ENCODE measurements around the gene DLGAP1. TPM values are rescaled to one million over a fixed set of nuclear protein-coding genes. Genes with fewer than 3 reads are reported as not detected.

Gene DLGAP1
- total and polyA plus RNA-seq, 10 of the 15 experiments (the other 5 are each of a cell fraction or from before 2014, with no cell fraction given) = 0.23 to 27.6 (median 1.9) TPM

GRCh38 chr18:4267641-4268040 is 187.5 kb downstream of the DLGAP1 start (continued):
- TF ChIP-seq SRF (IDR thresholded peaks at IDR 0.05; ENCODE audit: low read depth in 2 of 2, low read length in 2 of 2) = no peak
- TF ChIP-seq USF2 (IDR thresholded peaks at IDR 0.05; ENCODE audit: borderline replicate concordance, low read depth, low read length) = no peak; the same call in 1 of the 2 replicates
- TF ChIP-seq ESRRA (IDR thresholded peaks at IDR 0.05; ENCODE audit: low read length) = no peak
- TF ChIP-seq CREB1 (IDR thresholded peaks at IDR 0.05; ENCODE audit: low read depth) = no peak
- 0 out of 2 replicates have a peak, but pooled peaks have one; percentile 50 for TF ChIP-seq SMARCA5 (IDR thresholded peaks at IDR 0.05)
- no peak for TF ChIP-seq BCL11A (IDR thresholded peaks at IDR 0.05; ENCODE audit: low read depth, low read length)
- no peak for TF ChIP-seq LARP7 (IDR thresholded peaks at IDR 0.05)
- TF ChIP-seq NR2F1 (conservative IDR thresholded peaks at IDR 0.05) = no peak
- TF ChIP-seq RELB (IDR thresholded peaks at IDR 0.05; ENCODE audit: low read depth) = peak; percentile 58; the same call in 1 of the 2 replicates
- peak; percentile 58 for TF ChIP-seq YY1 (IDR thresholded peaks at IDR 0.05; ENCODE audit: low read depth, low read length)
- no peak for TF ChIP-seq MEF2B (IDR thresholded peaks at IDR 0.05; ENCODE audit: partially characterized antibody, poor library complexity, severe bottlenecking)
- TF ChIP-seq RAD51 (IDR thresholded peaks at IDR 0.05) = peak; percentile 93
- TF ChIP-seq MEF2A (IDR thresholded peaks at IDR 0.05; ENCODE audit: insufficient read depth, low read depth, low read length) = no peak
- TF ChIP-seq TCF7 (IDR thresholded peaks at IDR 0.05; ENCODE audit: borderline replicate concordance) = no peak
- TF ChIP-seq IRF4 (IDR thresholded peaks at IDR 0.05; ENCODE audit: low read depth, low read length) = no peak
- TF ChIP-seq MYC (IDR thresholded peaks at IDR 0.05; ENCODE audit: insufficient read depth, insufficient read length, insufficient replicate concordance, low read length, severe bottlenecking) = no peak
- TF ChIP-seq FOXK2 (IDR thresholded peaks at IDR 0.05) = no peak
- peak; percentile 65; the same call in 1 of the 2 replicates for TF ChIP-seq SPI1 (IDR thresholded peaks at IDR 0.05; ENCODE audit: borderline replicate concordance, insufficient read depth, low read depth, low read length)
- TF ChIP-seq ATF3 (IDR thresholded peaks at IDR 0.05; ENCODE audit: borderline replicate concordance, extremely low read depth, low read depth, low read length) = no peak
- TF ChIP-seq ZSCAN29 (IDR thresholded peaks at IDR 0.05) = no peak
- TF ChIP-seq ZNF592 (IDR thresholded peaks at IDR 0.05) = peak; percentile 69
- TF ChIP-seq ZNF207 (IDR thresholded peaks at IDR 0.05; ENCODE audit: borderline replicate concordance) = no peak
- TF ChIP-seq EP300 (IDR thresholded peaks at IDR 0.05; ENCODE audit: borderline replicate concordance in 1 of 2, control insufficient read depth in 1 of 2, low read depth in 2 of 2, low read length in 2 of 2) = no peak
- no peak for TF ChIP-seq USF1 (IDR thresholded peaks at IDR 0.05; ENCODE audit: borderline replicate concordance, extremely low read length, insufficient read depth, low read depth, low read length)
